Epithelial cell of alveolus of lung (primary cell): ENCODE data around the gene LENG9. TPM values are rescaled to one million over a fixed set of nuclear protein-coding genes. Genes with fewer than 3 reads are reported as not detected.

Source experiments
- total RNA-seq: library from RNA; depleted of rRNA; stranded (reverse); fragments of >200 nt; gene quantifications from 2 replicates; pipeline ENCODE4 v1.2.1, GENCODE V29; 2015

The LENG9 gene
- total RNA-seq = 6.3 TPM in 2 replicates

GRCh38 chr19:54463531-54464043 is at the start of gene LENG9:
Gene LENG9 (minus strand): TSS chr19:54463778. CDS start chr19:54463526, 252 bp downstream.

GRCh38 chr19:54502518-54503048 is 39.0 kb upstream of the LENG9 start, which contains the start of gene LAIR2:
Gene LAIR2 (plus strand): TSS chr19:54502831. CDS start chr19:54502919, 88 bp downstream.

GRCh38 chr19:54473071-54473891 is 9.7 kb upstream of the LENG9 start, which contains the start of gene CDC42EP5:
Gene CDC42EP5 (minus strand): TSS chr19:54473296. CDS start chr19:54465547, 7,749 bp downstream.

GRCh38 chr19:54448774-54449700 is 14.5 kb downstream of the LENG9 start, which contains the start of gene LENG8:
Gene LENG8 (plus strand): TSS chr19:54449199. CDS start chr19:54451345, 2,146 bp downstream.

GRCh38 chr19:54415208-54415900 is 48.2 kb downstream of the LENG9 start, which contains the start of gene TTYH1:
Gene TTYH1 (plus strand): TSS chr19:54415464. CDS start chr19:54415553, 89 bp downstream.

Other genes with a start within 250 kb of the LENG9 start
- not detected in 2 replicates for gene LILRB3, start 240.8 kb downstream of the LENG9 start, total RNA-seq
- not detected in 2 replicates for gene LILRA6, start 221.0 kb downstream of the LENG9 start, total RNA-seq
- not detected in 2 replicates for gene LILRB5, start 206.5 kb downstream of the LENG9 start, total RNA-seq
- gene LILRB2, start 182.7 kb downstream of the LENG9 start, total RNA-seq = not detected in 2 replicates
- not detected in 2 replicates for gene LILRA5, start 150.6 kb downstream of the LENG9 start, total RNA-seq
- gene LILRA4, start 124.6 kb downstream of the LENG9 start, total RNA-seq = not detected in 2 replicates
- 0.08 TPM in 1 of 2 replicates, not detected in the other for gene LAIR1, start 98.8 kb downstream of the LENG9 start, total RNA-seq
- gene TTYH1, start 48.3 kb downstream of the LENG9 start, total RNA-seq = not detected in 2 replicates
- gene LENG8, start 14.6 kb downstream of the LENG9 start, total RNA-seq = 15.6 and 43.0 TPM in 2 replicates
- gene CDC42EP5, start 9.5 kb upstream of the LENG9 start, total RNA-seq = 56.0 and 60.0 TPM in 2 replicates
- not detected in 2 replicates for gene LAIR2, start 39.1 kb upstream of the LENG9 start, total RNA-seq
- not detected in 2 replicates for gene LILRA2, start 110.0 kb upstream of the LENG9 start, total RNA-seq
- not detected in 2 replicates for gene LILRA1, start 129.9 kb upstream of the LENG9 start, total RNA-seq
- not detected in 2 replicates for gene LILRB1, start 166.7 kb upstream of the LENG9 start, total RNA-seq
- gene LILRB4, start 199.2 kb upstream of the LENG9 start, total RNA-seq = not detected in 2 replicates